ENCODE data around the gene CDIPT.
"Not testable (repeated sequence)": the region's sequence is repeated elsewhere in the genome, so short reads cannot be mapped to it uniquely, and the experiment has no call there.

CDIPT gene

GRCh38 chr16:29857133-29857760, 5.8 kb downstream of the CDIPT start:
- DNase-seq, result no peak

GRCh38 chr16:29854520-29855100, 8.4 kb downstream of the CDIPT start:
- DNase-seq, result no peak

- DNase-seq, result no peak
Observed at GRCh38 chr16:29852654-29853053, 10.4 kb downstream of the CDIPT start.

GRCh38 chr16:29850998-29851397, 12.0 kb downstream of the CDIPT start:
- DNase-seq, result no peak

- no peak for DNase-seq
Observed at GRCh38 chr16:29849505-29849904, 13.5 kb downstream of the CDIPT start.

- peak; percentile 89 for DNase-seq
Observed at GRCh38 chr16:29848420-29849297, 14.4 kb downstream of the CDIPT start.

- DNase-seq, result no peak
Observed at GRCh38 chr16:29845656-29846055, 17.4 kb downstream of the CDIPT start.

- DNase-seq, result no peak
Observed at GRCh38 chr16:29844575-29845331, 18.3 kb downstream of the CDIPT start.

- no peak for DNase-seq
Observed at GRCh38 chr16:29843931-29844330, 19.1 kb downstream of the CDIPT start.

- no peak for DNase-seq
Observed at GRCh38 chr16:29842732-29843346, 20.2 kb downstream of the CDIPT start.

GRCh38 chr16:29841631-29842030, 21.4 kb downstream of the CDIPT start:
- no peak for DNase-seq

- no peak for DNase-seq
Observed at GRCh38 chr16:29840240-29840639, 22.8 kb downstream of the CDIPT start.

GRCh38 chr16:29839822-29840221, 23.2 kb downstream of the CDIPT start:
- DNase-seq, result no peak

GRCh38 chr16:29837841-29838240, 25.2 kb downstream of the CDIPT start:
- no peak for DNase-seq

GRCh38 chr16:29836623-29837022, 26.4 kb downstream of the CDIPT start:
- DNase-seq, result no peak

- DNase-seq, result no peak
Observed at GRCh38 chr16:29835926-29836325, 27.1 kb downstream of the CDIPT start.

GRCh38 chr16:29834079-29834478, 28.9 kb downstream of the CDIPT start:
- DNase-seq, result no peak

- not testable (repeated sequence) for DNase-seq
Observed at GRCh38 chr16:29833219-29833618, 29.8 kb downstream of the CDIPT start.

- DNase-seq, result no peak
Observed at GRCh38 chr16:29831490-29831889, 31.5 kb downstream of the CDIPT start.

GRCh38 chr16:29830774-29831173, 32.3 kb downstream of the CDIPT start:
- no peak for DNase-seq

- DNase-seq, result no peak
Observed at GRCh38 chr16:29826342-29826695, 36.7 kb downstream of the CDIPT start.

- peak; percentile 87 for DNase-seq
Observed at GRCh38 chr16:29825145-29826044, 37.6 kb downstream of the CDIPT start.
